NCI-H510A (cell line): ENCODE data around the gene LRP1B.

Experiments used
- DNase-seq: peaks from one replicate; lab custom pipeline; 2025; lab: John Stamatoyannopoulos, UW

LRP1B gene

GRCh38 chr2:142131010-142131669 lies at the start of gene LRP1B:
Gene LRP1B (minus strand): TSS chr2:142131016. CDS start chr2:142130729, 287 bp downstream.
- DNase-seq, result peak; percentile 2

DNA sequence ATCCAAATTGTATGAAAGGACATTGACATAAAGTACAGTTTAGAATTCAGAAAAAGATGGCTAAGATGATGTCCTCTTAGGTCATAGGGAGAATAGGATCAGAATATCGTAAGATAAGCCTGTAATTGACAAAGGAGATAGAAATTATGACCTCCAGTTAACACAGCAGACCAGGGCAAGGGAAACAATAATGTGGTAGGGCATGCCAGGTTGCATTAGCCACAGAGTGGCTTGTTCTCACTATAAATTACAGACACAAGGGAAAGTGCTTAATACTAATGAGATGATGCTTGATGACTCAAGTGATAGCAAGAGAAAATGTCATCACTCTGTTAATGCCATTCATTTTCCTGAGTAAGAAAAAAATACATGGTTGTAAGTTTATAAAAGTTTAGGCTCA lies 48.9 kb upstream of the LRP1B start:
- DNase-seq, result no peak

DNA sequence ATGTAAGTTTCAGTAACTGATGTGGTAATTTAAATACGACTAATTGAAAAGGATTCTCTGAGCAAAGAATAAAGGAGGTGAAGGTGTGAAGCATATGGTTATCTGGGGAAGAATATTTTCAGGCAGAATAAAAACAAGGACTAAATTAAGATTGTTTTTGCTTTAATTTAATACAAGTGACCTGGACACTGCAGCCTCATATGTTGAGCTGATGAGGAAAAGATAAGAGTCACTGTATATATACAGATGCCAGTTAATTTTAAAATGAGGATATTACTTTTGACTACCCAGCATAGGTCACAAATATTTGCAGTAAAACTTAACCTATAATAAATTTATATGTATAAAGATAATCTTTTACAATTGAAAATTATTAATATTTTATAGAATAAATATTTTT lies 47.8 kb upstream of the LRP1B start:
- no peak for DNase-seq

DNA sequence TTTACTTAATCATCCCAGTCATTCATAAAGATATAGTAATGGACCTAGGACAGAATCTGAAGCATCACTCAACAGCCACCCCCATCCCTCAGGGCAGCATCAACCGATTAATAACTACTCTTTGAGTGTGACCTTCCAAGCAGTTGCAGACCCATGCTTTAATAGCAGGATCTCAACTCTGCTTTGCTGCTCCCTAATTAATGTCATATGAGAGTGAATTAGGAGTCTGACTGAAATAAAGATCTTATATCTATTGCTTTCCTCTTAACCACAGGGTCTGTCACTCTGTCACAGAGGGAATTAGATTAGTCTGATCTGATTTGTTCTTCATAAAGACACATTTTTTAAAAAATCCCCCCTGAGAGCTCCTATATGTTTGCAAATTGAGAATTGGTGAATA lies 46.1 kb upstream of the LRP1B start:
- DNase-seq, result no peak

DNA sequence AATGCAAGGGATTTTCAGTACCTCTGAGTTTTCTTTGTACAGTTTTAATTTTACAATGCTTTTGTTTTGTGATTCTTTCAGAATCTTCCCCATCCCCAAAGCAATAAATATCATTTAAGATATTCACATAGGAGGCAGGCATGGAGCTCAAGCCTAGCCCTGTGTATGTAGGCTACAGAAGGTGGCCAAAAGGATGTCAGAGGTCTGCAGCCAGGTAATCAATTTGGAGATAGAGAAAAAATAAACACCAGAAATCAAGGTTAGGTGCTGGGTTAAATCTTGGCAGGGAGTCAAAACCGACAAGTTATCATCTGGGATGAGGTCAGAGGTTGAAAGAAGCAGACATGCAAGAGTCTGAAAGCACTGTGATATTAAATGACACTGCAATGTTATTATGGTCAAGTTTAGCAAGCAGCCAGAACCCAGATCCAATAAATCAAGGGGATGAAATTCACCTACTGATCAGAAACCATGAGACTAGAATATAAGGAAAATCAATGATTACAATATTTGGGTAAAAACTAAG lies 45.1 kb upstream of the LRP1B start:
- no peak for DNase-seq

GRCh38 chr2:142174176-142174575 lies 43.4 kb upstream of the LRP1B start:
- no peak for DNase-seq

- no peak for DNase-seq
Observed at GRCh38 chr2:142170847-142171246, 40.0 kb upstream of the LRP1B start.

GRCh38 chr2:142165790-142166189 lies 35.0 kb upstream of the LRP1B start:
- peak; percentile 1 for DNase-seq

DNA sequence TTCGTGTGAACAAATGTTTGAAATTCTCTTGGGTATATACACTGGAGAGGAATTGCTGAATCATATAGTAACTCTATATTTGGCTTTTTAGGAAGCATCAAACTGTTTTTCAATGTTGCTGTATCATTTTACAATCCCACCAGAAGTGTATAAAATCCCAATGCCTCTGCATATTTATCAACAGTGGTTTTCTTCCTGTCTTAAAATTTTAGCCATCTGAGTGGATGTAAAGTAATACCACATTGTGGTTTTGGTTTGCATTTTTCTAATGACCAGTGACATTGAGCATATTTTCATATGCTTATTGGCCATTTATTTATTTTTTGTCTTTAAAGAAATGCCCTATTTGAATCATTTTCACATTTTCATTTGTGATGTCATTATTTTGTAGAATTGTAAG lies 22.8 kb upstream of the LRP1B start:
- DNase-seq, result no peak

DNA sequence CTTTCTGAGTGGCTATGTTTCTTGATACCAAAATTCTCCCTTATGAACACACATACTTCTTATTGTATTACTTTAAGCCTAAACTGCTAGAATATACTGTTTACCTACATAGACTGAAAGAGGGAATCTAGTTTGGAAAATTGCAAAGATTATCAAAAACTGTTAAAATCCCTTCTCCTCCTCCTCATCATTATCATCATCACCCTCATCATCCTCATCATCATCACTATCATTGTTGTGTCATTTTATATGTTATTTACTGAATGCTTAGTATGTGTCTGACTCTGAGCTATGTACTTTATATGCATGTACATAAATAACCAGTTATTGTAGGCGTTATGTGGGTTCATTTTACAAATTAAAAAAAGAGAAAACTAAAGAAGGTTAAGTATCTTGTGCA lies 19.6 kb upstream of the LRP1B start:
- no peak for DNase-seq

- no peak for DNase-seq
Observed at GRCh38 chr2:142144547-142144946, 13.7 kb upstream of the LRP1B start.

DNA sequence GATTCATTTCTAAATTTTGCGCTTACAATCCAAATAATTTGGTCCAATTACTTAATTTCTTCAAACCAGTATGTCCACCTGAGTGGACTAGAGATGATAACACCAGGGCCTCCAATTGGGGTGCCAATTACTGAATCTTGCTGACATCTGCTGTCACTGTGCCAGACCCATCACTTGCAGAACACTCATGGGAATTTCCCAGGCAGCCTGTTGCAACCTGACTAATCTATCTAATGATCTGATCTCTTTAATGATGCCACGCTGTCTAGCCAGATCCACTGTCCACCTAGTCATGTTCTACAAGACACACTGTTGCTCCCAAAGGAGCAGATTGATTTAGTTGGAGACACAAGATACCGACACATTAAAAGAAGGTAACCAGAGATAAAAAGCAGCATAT lies 11.8 kb upstream of the LRP1B start:
- DNase-seq, result no peak

- no peak for DNase-seq
Observed at GRCh38 chr2:142140434-142140845, 9.6 kb upstream of the LRP1B start.

DNA sequence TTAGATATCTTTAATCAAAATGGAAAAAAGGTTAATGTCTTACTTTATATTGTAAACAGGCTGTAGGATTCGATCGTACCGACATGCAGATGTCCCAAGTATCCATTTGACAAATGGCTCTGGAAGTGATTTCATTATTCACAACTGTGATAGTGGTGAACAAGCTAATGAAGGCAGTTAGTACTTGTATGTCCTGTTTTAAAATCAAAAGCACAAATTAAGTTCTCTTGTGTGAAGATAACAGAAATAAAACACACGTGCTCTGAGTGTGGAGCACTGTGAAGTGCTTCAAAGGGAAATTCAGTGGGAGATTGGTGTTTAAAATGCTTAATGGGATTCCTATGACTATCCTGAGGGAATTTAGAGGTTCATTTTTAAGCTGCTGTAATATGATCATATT lies 8.6 kb upstream of the LRP1B start:
- DNase-seq, result no peak

DNA sequence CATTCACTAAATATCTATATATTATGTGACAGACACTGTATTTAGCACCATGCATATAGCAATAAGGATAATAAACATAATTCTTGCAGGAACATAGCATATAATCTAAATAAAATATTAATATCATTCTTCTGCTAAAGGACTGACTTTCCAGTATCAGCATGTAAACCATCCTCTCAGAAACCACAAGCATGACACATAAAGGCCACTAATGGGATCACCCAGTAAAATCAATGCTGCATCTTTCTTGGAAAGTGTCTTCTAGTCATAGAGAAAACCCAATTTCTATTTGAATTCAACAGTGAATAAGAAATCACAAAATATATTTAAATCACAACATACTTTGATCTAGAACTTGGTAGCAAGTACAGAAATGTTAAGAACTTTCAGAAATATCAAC lies 5.8 kb upstream of the LRP1B start:
- no peak for DNase-seq

DNA sequence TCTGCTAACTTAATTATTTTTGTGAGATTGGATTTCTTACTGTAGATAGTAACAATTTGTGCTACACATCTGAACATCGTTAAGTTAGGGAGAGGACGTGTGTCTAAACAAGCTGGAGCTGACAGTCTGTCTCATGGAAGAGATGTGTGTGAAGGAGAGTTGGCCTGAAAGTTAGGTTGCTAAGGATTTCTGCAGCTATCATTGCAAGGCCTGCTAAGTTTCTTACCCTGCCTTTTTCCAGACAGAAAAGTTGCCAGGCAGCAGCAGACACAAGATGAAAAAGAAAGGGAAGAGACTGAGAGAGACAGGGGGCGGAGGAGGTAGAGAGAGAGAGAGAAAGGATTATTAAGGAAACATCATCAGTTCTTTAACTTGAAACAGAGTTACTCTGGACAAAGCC lies 4.1 kb upstream of the LRP1B start:
- DNase-seq, result no peak

DNA sequence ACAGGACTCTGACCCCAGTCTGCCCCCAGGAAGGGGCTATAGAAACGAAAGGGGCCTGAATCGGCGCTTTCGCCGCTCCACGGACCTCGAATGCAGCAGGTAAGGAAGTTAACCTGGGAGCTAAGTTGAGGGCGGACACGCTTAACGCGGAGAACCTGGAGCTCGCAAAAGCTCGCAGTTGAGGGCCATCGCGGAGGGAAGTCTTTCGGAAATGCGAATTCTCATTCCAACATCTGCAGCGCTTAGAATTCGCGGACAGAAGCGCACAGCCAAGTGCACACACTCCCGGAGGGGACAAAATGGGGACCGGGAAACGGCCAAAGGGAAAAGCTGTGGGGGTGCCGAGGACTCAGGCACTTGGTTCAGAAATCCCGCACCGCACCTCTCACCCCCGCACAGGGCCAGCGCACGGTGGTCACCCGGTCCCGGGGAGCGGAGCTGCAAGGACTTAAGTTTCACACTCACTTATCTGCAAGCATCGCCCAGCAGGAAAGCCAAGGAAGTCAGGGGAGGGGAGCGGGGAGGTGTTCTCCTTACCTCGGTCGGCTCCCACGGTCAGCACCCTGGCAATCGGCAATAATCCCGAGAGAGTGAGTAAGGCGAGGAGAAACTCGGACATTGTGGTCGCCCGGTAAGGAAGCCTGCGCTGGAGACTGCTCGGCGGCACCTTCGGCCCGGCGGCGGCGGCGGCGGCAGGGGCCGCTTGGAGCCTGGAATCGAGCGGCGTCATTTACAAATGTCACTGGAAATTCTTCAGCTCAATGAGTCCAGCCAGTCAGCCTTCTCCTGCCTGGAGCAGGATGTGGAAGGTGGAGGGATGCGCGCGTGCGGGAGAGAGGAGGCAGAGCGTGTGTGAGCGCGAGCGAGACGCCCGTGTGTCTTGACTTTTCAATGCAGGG lies 456 bp downstream of the LRP1B start:
- peak; percentile 41 for DNase-seq

DNA sequence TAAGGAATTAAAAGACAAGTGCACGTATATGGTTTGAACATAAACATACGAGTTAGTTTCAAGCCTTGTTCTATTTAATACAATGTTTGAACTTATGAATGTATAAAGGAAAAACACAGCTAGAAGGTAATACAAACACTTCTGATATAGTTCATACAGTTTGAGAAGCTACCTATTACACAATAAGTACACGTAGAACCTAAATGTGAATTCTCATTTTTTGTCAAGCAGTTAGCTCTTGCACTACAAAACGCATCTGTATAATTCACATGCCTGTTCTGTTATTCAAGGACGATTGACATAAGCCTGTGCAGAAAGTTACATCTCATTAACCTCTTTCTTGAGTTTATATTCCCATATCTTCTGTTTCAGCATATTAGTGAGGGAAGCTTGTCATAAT lies 2.7 kb downstream of the LRP1B start:
- no peak for DNase-seq

DNA sequence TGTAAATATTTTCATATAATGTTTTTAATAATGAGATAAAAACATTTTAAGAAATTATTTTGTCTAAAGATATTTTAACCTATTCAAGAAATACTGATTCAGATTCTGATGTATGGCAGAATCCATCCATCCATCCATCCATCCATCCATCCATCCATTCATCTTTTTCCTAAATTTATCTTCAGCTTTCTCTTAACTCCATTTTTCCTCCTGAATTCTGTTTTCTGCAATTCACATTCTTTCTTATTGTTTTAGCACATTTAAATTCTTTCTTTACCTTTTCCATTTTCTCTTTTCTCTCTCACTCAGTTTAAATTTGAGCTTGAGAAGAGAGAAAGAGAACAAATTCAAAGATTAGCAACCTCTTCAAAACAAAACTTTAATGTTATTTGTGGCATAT lies 3.6 kb downstream of the LRP1B start:
- DNase-seq, result no peak

GRCh38 chr2:142124706-142125105 lies 6.1 kb downstream of the LRP1B start:
- no peak for DNase-seq

DNA sequence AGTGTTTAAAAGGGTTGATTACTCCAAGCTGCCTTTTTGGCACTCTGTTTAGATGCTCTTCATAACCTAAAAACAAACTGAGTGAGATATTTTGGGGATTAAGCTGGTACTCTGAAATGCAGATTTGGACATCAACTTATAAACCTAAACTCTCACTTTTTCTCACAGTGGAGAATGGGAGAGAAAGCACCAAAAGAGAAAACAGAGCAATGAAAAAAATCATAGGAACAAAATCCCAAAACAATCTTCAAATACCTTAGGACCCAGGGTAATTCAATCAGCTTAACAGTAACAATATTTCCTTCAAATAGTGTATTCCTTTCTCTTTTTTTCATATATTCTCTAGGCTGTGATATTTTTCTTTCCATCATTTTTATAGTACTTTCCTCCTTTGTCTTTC lies 11.5 kb downstream of the LRP1B start:
- no peak for DNase-seq

DNA sequence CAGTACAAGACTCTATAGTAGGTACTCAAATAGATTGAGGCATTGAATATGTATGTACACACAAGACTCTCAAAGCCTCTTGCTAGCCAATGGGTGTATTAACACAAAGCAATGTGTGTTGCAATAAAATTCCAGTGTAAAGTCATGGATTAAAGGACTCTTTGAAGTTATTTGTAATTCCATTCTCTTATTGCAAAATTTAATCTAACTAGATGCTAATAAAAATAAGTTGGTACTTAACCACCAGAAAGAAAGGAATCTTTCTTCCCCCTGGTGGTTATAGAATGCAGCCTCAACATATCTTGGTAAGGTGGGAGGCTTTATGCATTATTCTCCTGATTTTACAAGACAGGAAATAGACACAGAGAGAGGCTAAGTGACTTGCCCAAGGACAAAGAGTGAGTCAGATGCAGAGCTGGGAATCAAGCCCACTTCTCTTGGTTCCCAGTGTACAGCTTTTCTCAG lies 18.0 kb downstream of the LRP1B start:
- no peak for DNase-seq

DNA sequence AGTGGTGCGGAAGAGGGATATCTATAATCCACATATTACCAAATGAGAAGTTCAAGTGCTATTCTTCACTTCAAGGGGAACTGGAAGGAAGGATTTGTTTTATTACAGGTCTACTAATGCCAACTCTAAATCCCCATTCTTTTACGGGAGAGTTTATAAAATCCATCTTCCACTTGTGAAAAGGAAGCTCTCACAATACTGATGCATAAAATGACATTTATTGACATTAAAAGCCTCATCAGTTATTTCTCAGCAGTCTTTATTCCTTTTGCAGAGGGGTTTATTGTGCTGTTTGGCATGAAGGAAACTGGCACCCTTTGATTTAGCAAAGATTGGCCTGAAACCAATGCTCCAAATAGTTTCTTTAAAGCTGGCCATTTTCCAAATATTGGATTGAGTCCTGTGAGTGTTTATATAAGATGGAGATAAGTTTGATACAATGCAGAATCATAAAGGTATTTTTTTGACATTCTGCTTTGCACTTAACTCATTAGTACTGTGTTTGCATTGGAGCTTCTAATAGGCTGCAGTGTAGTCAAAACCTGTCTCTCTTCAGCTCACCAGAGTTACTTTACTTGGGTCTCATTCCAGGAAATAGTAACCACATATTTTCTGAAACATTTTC lies 26.6 kb downstream of the LRP1B start:
- DNase-seq, result no peak
